HepG2 (cell line): Measurements from ENCODE around the gene FOXA3. TPM values are rescaled to one million over a fixed set of nuclear protein-coding genes. Genes with fewer than 3 reads are reported as not detected.

Experiments
- ATAC-seq: fragments of 200-7000 bp; cut with Tn5 transposase; 3 replicates; pipeline ENCODE4 v1.9.1; 2020; ENCODE audit warnings: mild to moderate bottlenecking, moderate library complexity
- BruUV-seq: library from RNA; stranded (reverse); fragments of 400-500 nt; replicated peaks from 2 replicates; lab custom pipeline; 2021; lab: Mats Ljungman, UMichigan
- CTCF ChIA-PET: fragments of 300-600 bp; formaldehyde crosslinking; extraction: SDS; loops from one replicate; lab custom pipeline; 2021; ENCODE audit warnings: low total read pairs, inconsistent platforms, low intra/inter-chr PET ratio; lab: Yijun Ruan, JAX
- POLR2A ChIA-PET: fragments of 350-600 bp; sonication (Branson Sonifier 250); formaldehyde crosslinking; loops from one replicate; lab custom pipeline; 2020; ENCODE audit warnings: antibody characterized with exemption, inconsistent platforms; lab: Yijun Ruan, JAX
- DNase-seq: peaks from one replicate; pipeline ENCODE4 v3.0.0-alpha.2; 2015; ENCODE audit warnings: low spot score
- FAIRE-seq: peaks from 3 replicates; lab custom pipeline; 2011; peaks lifted over from hg19 to GRCh38; lab: Jason Lieb, UNC
- H2AFZ ChIP-seq: one replicate; pipeline ENCODE4 v1.6.1; 2011; ENCODE audit warnings: low read length, inconsistent platforms
- H3K27ac ChIP-seq: fragments of 300-600 bp; 3 replicates; pipeline ENCODE4 v1.8.0; 2011; ENCODE audit warnings: mixed run types, mild to moderate bottlenecking, mixed read lengths, low read length, inconsistent platforms; ENCODE audit not compliant: insufficient read depth; ENCODE audit errors: extremely low read length
- H3K27me3 ChIP-seq, 2 experiments: fragments of 200-600 bp in 1 of 2; 2 replicates in 1 of 2; 3 replicates in 1 of 2; pipeline versions ENCODE4 v1.6.0 to v1.8.0; 2011; ENCODE audit warnings: low read length in 2 of 2, mild to moderate bottlenecking in 2 of 2, moderate library complexity in 2 of 2, inconsistent platforms in 1 of 2; ENCODE audit not compliant: insufficient read depth in 2 of 2, control insufficient read depth in 1 of 2
- H3K36me3 ChIP-seq, 2 experiments: fragments of 200-600 bp in 1 of 2; replicated peaks in 1 of 2; 2 replicates in 1 of 2; 3 replicates in 1 of 2; pipeline versions ENCODE4 v1.5.1 to v1.8.0; 2011; ENCODE audit warnings: low read length in 2 of 2, inconsistent platforms in 1 of 2; ENCODE audit not compliant: insufficient read depth in 2 of 2, control insufficient read depth in 1 of 2
- H3K4me1 ChIP-seq: 2 replicates; pipeline ENCODE4 v1.5.1; 2012; ENCODE audit warnings: low read length, inconsistent platforms; ENCODE audit not compliant: insufficient read depth
- H3K4me2 ChIP-seq: 2 replicates; pipeline ENCODE4 v1.6.0; 2011; ENCODE audit warnings: low read depth, low read length, inconsistent platforms
- H3K4me3 ChIP-seq, 3 experiments: fragments of 200-600 bp in 1 of 3; sonication (generic), shearing (Covaris generic) in 1 of 3; replicated peaks in 1 of 3; 2 replicates each; pipeline ENCODE4 v1.5.1; 2011 to 2016; ENCODE audit warnings: low read length in 3 of 3, inconsistent platforms in 2 of 3, low read depth in 2 of 3, mild to moderate bottlenecking in 2 of 3, control low read depth in 1 of 3, mixed read lengths in 1 of 3; ENCODE audit not compliant: insufficient read depth in 1 of 3
- H3K79me2 ChIP-seq: one replicate; pipeline ENCODE4 v1.6.1; 2011; ENCODE audit warnings: low read length, inconsistent platforms; ENCODE audit not compliant: insufficient read depth
- H3K9ac ChIP-seq: 2 replicates; pipeline ENCODE4 v1.6.0; 2011; ENCODE audit warnings: mild to moderate bottlenecking, low read depth, low read length, inconsistent platforms; ENCODE audit not compliant: insufficient read depth
- H3K9me3 ChIP-seq: 2 replicates; pipeline ENCODE4 v1.5.1; 2012; ENCODE audit warnings: mild to moderate bottlenecking, low read length
- H4K20me1 ChIP-seq: 2 replicates; pipeline ENCODE4 v1.6.0; 2011; ENCODE audit warnings: inconsistent platforms, mild to moderate bottlenecking, low read length, moderate library complexity; ENCODE audit not compliant: insufficient read depth
- CEBPG ChIP-seq: IDR thresholded peaks from 2 replicates; pipeline ENCODE4 v1.6.1; 2016
- GATAD1 ChIP-seq: IDR thresholded peaks from 2 replicates; pipeline ENCODE4 v1.6.1; 2016; ENCODE audit warnings: missing genetic modification reagents, missing compliant biosample characterization
- KMT2A ChIP-seq: sonication (generic); formaldehyde crosslinking; IDR thresholded peaks from 2 replicates; pipeline ENCODE4 v1.4.0; 2020; ENCODE audit warnings: missing genetic modification reagents
- SKI ChIP-seq: fragments of 450-650 bp; IDR thresholded peaks from one replicate; pipeline ENCODE4 v1.6.1; 2018; ENCODE audit warnings: mild to moderate bottlenecking; ENCODE audit not compliant: partially characterized antibody
- TSC22D2 ChIP-seq: sonication (generic); formaldehyde crosslinking; IDR thresholded peaks from 2 replicates; pipeline ENCODE4 v1.5.1; 2020; ENCODE audit warnings: missing genetic modification reagents, mild to moderate bottlenecking, borderline replicate concordance
- ZFX ChIP-seq: sonication (generic); formaldehyde crosslinking; IDR thresholded peaks from 2 replicates; pipeline ENCODE4 v1.4.0; 2020; ENCODE audit warnings: mild to moderate bottlenecking, low read depth, missing genetic modification reagents, moderate library complexity
- ZNF30 ChIP-seq: sonication (generic); formaldehyde crosslinking; IDR thresholded peaks from 2 replicates; pipeline ENCODE4 v1.5.0; 2020; ENCODE audit warnings: mild to moderate bottlenecking, missing genetic modification reagents
- ZNF446 ChIP-seq: sonication (generic); formaldehyde crosslinking; IDR thresholded peaks from 2 replicates; pipeline ENCODE4 v1.5.0; 2020; ENCODE audit warnings: mild to moderate bottlenecking, missing genetic modification reagents
- ZNF552 ChIP-seq: sonication (generic); formaldehyde crosslinking; IDR thresholded peaks from 2 replicates; pipeline ENCODE4 v1.9.0; 2022; ENCODE audit warnings: missing genetic modification reagents, mild to moderate bottlenecking, borderline replicate concordance
- ZNF564 ChIP-seq: sonication (generic); formaldehyde crosslinking; IDR thresholded peaks from 2 replicates; pipeline ENCODE4 v1.8.1; 2023; ENCODE audit warnings: mild to moderate bottlenecking, missing genetic modification reagents
- ZNF670 ChIP-seq: sonication (generic); formaldehyde crosslinking; IDR thresholded peaks from 2 replicates; pipeline ENCODE4 v1.8.0; 2022; ENCODE audit warnings: mild to moderate bottlenecking, missing genetic modification reagents, borderline replicate concordance
- WGBS: methylation state at CpG from one replicate; pipeline ENCODE4 v1.1.6; 2017; ENCODE audit warnings: low lambda C conversion rate; 5-methylcytosine and 5-hydroxymethylcytosine counted together
- in situ Hi-C: cut with HindIII; loops from 2 replicates; pipeline ENCODE4 v1.10.0; 2017; ENCODE audit warnings: low pct_unique_long_range_greater_than_20kb; ENCODE audit not compliant: extremely low pct_ligation_motif_present
- intact Hi-C: fragments of 100-400 bp; cut with micrococcal nuclease; formaldehyde crosslinking; loops from one replicate; pipeline ENCODE4 v1.10.0; 2022; ENCODE audit not compliant: unreplicated experiment
- polyA plus RNA-seq, 8 experiments: library from polyadenylated mRNA; depleted of rRNA in 3 of 8; stranded (reverse) in 7 of 8; unstranded in 1 of 8; fragments of >200 nt; fragmentation: Illumina TruSeq in 4 of 8; extraction: Trizol in 4 of 8; gene quantifications; 2 replicates each; pipeline versions ENCODE4 v1.2.1 to v1.2.3, GENCODE V29; 2011 to 2016; ENCODE audit warnings: low read depth in 4 of 8, missing spikeins in 1 of 8, mixed read lengths in 1 of 8; ENCODE audit not compliant: insufficient read depth in 1 of 8
- total RNA-seq, 5 experiments: library from RNA; depleted of rRNA; stranded (reverse); fragments of >200 nt; fragmentation: Illumina TruSeq; extraction: Trizol; gene quantifications; 2 replicates each; pipeline ENCODE4 v1.2.3, GENCODE V29; 2016; ENCODE audit warnings: low read depth in 1 of 5
- TF ChIP-seq, protein P1 (sequence below): sonication (generic); formaldehyde crosslinking; IDR thresholded peaks from 2 replicates; pipeline ENCODE4 v1.5.1; 2020; ENCODE audit warnings: mild to moderate bottlenecking, missing genetic modification reagents
- TF ChIP-seq, protein P2 (sequence below): sonication (generic); formaldehyde crosslinking; IDR thresholded peaks from 2 replicates; pipeline ENCODE4 v1.5.0; 2020; ENCODE audit warnings: mild to moderate bottlenecking, low read depth, missing genetic modification reagents, borderline replicate concordance
- TF ChIP-seq, protein P3 (sequence below): sonication (generic); formaldehyde crosslinking; IDR thresholded peaks from 2 replicates; pipeline ENCODE4 v1.4.0; 2020; ENCODE audit warnings: mild to moderate bottlenecking, missing genetic modification reagents
- TF ChIP-seq, protein P4 (sequence below): fragments of 450-650 bp; IDR thresholded peaks from 2 replicates; pipeline ENCODE4 v1.6.1; 2017; ENCODE audit warnings: mild to moderate bottlenecking
- TF ChIP-seq, protein P5 (sequence below): sonication (generic); formaldehyde crosslinking; IDR thresholded peaks from 2 replicates; pipeline ENCODE4 v1.4.0; 2020; ENCODE audit warnings: missing genetic modification reagents

FOXA3 gene
- total and polyA plus RNA-seq, 2 of the 13 experiments (the other 11 are each of a cell fraction or from before 2014, with no cell fraction given), result 29.8 to 47.6 TPM

DNA sequence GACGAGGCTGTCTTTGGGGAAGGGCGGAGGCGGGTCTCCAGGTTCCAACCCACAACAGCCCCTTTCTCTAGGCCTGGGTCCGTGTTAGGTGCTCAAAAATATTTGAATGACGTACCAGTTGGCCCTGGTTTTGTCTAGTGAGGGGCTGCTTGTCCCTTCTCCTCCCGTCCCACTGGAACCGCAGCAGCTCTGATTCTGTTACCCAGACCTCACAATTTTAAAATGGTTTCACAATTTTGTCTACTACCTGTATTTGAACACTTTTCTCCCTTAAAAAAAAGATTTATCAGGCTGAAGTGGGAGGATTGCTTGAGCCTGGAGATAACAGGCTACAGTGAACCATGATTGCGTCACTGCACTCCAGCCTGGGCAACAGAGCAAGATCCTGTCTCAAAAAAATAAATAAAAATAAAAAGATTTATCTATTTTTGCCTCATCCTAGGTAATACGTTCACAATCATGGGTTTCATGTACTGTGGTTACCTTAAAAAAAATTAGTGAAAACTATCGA lies 23.1 kb downstream of the FOXA3 start:
- peak overlapping the region; percentile 82 for H3K9ac ChIP-seq
- no peak for FAIRE-seq
- H3K36me3 ChIP-seq, result no peaks in the 10 kb centered on the region; a peak in 1 of 5 replicates
- ChIA-PET POLR2A (interaction anchor here (1.0 to 10.3 kb wide), 5 partner anchors 8 to 118 kb away, joined by 4 to 388 read pairs (median 9); partner anchors contain the start of genes FOXA3, MYPOP, SIX5 and SYMPK), CTCF (no interaction called here)
- intact Hi-C loops, result loop anchor here (1.0 kb wide), 1 partner anchor 8 kb away; no protein-coding TSS in a partner anchor
- peak overlapping the region; percentile 69 to 91 (median 80) for H3K4me3 ChIP-seq
- H3K27me3 ChIP-seq, result no peaks in the 10 kb centered on the region
- no peaks in the 10 kb centered on the region for H3K9me3 ChIP-seq
- H3K27ac ChIP-seq, result peak overlapping the region; percentile 78
- WGBS, result 41% methylated on average over 6 of the region's 10 CpGs
- peak overlapping the region; percentile 8 for H2AFZ ChIP-seq
- peak overlapping the region; percentile 84 for H3K4me2 ChIP-seq
- no TSS peak for BruUV-seq
- peaks cover 15% of the 10 kb centered on the region for H3K79me2 ChIP-seq
- H4K20me1 ChIP-seq, result no peaks in the 10 kb centered on the region
- no peak for DNase-seq
- no peak for ATAC-seq
- H3K4me1 ChIP-seq, result peaks cover 23% of the 10 kb centered on the region
- in situ Hi-C loops, result no loop called here
- TF ChIP-seq, protein P1, sequence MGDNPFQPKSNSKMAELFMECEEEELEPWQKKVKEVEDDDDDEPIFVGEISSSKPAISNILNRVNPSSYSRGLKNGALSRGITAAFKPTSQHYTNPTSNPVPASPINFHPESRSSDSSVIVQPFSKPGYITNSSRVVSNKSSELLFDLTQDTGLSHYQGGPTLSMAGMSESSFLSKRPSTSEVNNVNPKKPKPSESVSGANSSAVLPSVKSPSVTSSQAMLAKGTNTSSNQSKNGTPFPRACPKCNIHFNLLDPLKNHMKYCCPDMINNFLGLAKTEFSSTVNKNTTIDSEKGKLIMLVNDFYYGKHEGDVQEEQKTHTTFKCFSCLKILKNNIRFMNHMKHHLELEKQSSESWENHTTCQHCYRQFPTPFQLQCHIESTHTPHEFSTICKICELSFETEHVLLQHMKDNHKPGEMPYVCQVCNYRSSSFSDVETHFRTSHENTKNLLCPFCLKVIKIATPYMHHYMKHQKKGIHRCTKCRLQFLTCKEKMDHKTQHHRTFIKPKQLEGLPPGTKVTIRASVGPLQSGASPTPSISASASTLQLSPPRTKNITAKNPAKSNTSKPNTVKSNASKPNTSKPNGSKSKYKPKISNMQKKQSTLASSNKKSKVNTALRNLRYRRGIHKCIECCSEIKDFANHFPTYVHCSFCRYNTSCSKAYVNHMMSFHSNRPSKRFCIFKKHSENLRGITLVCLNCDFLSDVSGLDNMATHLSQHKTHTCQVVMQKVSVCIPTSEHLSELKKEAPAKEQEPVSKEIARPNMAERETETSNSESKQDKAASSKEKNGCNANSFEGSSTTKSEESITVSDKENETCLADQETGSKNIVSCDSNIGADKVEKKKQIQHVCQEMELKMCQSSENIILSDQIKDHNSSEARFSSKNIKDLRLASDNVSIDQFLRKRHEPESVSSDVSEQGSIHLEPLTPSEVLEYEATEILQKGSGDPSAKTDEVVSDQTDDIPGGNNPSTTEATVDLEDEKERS (CRISPR knock-in tag), result peak; percentile 16; the same call in 1 of the 2 replicates
- 0 out of 2 replicates have a peak, but pooled peaks have one; percentile 53 for TF ChIP-seq ZNF670 (CRISPR knock-in tag)
- TF ChIP-seq ZNF564 (CRISPR knock-in tag), result 0 out of 2 replicates have a peak, but pooled peaks have one; percentile 50
- TF ChIP-seq SKI, result no peak
- TF ChIP-seq, protein P2, sequence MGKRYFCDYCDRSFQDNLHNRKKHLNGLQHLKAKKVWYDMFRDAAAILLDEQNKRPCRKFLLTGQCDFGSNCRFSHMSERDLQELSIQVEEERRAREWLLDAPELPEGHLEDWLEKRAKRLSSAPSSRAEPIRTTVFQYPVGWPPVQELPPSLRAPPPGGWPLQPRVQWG (CRISPR knock-in tag), result no peak
- TF ChIP-seq GATAD1, result no peak
- no peak for TF ChIP-seq ZNF30 (CRISPR knock-in tag)
- peak; percentile 70; the same call in 1 of the 2 replicates for TF ChIP-seq ZFX (CRISPR knock-in tag)
- 0 out of 2 replicates have a peak, but pooled peaks have one; percentile 3 for TF ChIP-seq KMT2A (CRISPR knock-in tag)
- no peak for TF ChIP-seq ZNF446
- no peak for TF ChIP-seq TSC22D2 (CRISPR knock-in tag)
- peak; percentile 80 for TF ChIP-seq CEBPG (CRISPR knock-in tag)
- no peak for TF ChIP-seq ZNF552 (CRISPR knock-in tag)
- TF ChIP-seq, protein P3, sequence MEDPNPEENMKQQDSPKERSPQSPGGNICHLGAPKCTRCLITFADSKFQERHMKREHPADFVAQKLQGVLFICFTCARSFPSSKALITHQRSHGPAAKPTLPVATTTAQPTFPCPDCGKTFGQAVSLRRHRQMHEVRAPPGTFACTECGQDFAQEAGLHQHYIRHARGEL (CRISPR knock-in tag), result no peak
- TF ChIP-seq, protein P4, sequence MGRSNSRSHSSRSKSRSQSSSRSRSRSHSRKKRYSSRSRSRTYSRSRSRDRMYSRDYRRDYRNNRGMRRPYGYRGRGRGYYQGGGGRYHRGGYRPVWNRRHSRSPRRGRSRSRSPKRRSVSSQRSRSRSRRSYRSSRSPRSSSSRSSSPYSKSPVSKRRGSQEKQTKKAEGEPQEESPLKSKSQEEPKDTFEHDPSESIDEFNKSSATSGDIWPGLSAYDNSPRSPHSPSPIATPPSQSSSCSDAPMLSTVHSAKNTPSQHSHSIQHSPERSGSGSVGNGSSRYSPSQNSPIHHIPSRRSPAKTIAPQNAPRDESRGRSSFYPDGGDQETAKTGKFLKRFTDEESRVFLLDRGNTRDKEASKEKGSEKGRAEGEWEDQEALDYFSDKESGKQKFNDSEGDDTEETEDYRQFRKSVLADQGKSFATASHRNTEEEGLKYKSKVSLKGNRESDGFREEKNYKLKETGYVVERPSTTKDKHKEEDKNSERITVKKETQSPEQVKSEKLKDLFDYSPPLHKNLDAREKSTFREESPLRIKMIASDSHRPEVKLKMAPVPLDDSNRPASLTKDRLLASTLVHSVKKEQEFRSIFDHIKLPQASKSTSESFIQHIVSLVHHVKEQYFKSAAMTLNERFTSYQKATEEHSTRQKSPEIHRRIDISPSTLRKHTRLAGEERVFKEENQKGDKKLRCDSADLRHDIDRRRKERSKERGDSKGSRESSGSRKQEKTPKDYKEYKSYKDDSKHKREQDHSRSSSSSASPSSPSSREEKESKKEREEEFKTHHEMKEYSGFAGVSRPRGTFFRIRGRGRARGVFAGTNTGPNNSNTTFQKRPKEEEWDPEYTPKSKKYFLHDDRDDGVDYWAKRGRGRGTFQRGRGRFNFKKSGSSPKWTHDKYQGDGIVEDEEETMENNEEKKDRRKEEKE, result no peak
- TF ChIP-seq, protein P5, sequence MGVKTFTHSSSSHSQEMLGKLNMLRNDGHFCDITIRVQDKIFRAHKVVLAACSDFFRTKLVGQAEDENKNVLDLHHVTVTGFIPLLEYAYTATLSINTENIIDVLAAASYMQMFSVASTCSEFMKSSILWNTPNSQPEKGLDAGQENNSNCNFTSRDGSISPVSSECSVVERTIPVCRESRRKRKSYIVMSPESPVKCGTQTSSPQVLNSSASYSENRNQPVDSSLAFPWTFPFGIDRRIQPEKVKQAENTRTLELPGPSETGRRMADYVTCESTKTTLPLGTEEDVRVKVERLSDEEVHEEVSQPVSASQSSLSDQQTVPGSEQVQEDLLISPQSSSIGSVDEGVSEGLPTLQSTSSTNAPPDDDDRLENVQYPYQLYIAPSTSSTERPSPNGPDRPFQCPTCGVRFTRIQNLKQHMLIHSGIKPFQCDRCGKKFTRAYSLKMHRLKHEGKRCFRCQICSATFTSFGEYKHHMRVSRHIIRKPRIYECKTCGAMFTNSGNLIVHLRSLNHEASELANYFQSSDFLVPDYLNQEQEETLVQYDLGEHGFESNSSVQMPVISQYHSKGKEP (CRISPR knock-in tag), result no peak
